Measurements from ENCODE around the gene DDX51. TPM values are rescaled to one million over a fixed set of nuclear protein-coding genes. Genes with fewer than 3 reads are reported as not detected.

DDX51 gene
- total RNA-seq, 2 experiments from 2014 or later = 58.0 to 59.3 TPM

GRCh38 chr12:132179431-132180362 lies 35.6 kb upstream of the DDX51 start:
- Histone ChIP-seq H3K36me3 (ENCODE audit: insufficient read depth, low read length) (no peaks in the 10 kb centered on the region), H3K9me3 (ENCODE audit: control insufficient read depth in 1 of 2, insufficient read depth in 1 of 2, low read length in 2 of 2) (peaks cover 0 to 22% of the 10 kb centered on the region in 2 experiments), H3K4me3 (ENCODE audit: low read length) (peak overlapping the region; percentile 40), H3K27me3 (ENCODE audit: control insufficient read depth in 1 of 2, insufficient read depth in 2 of 2, low read length in 2 of 2) (peaks cover 0 to 3% of the 10 kb centered on the region in 2 experiments), H3K4me1 (ENCODE audit: insufficient read depth, low read length) (peaks cover 32% of the 10 kb centered on the region), H3K27ac (ENCODE audit: low read depth in 1 of 2, low read length in 2 of 2) (no peak overlapping the region)
- no peaks in the 10 kb centered on the region for H3K36me3 Mint-ChIP-seq (ENCODE audit: low read depth)
- peak overlapping the region; percentile 94 for H3K27ac Mint-ChIP-seq
- peaks cover 2% of the 10 kb centered on the region for H3K27me3 Mint-ChIP-seq
- ATAC-seq (ENCODE audit: poor library complexity) (no peak), DNase-seq (no peak)
- ChIA-PET CTCF (interaction anchor here (1.9 kb wide), 1 partner anchor 26 kb away, joined by 8 read pairs; no protein-coding TSS in a partner anchor), POLR2A (interaction anchor here (0.6 to 3.5 kb wide), 7 partner anchors 7 to 144 kb away, joined by 3 to 35 read pairs (median 3); no protein-coding TSS in a partner anchor)
- peaks cover 8% of the 10 kb centered on the region for H3K9me3 Mint-ChIP-seq
- peak overlapping the region; percentile 88 for H3K4me3 Mint-ChIP-seq
- peaks cover 34% of the 10 kb centered on the region for H3K4me1 Mint-ChIP-seq (ENCODE audit: low read depth)
- TF ChIP-seq CTCF (IDR thresholded peaks at IDR 0.05) = no peak
- intact Hi-C loops (cut with DNase I, micrococcal nuclease) = no loop called here

- no peaks in the 10 kb centered on the region for H3K36me3 ChIP-seq (ENCODE audit: insufficient read depth, low read length)
- peak overlapping the region; percentile 40 for H3K4me3 ChIP-seq (ENCODE audit: low read length)
These were observed 34.8 kb upstream of the DDX51 start for GRCh38 chr12:132178801-132179401.

More at GRCh38 chr12:132178801-132179401, 34.8 kb upstream of the DDX51 start:
- Mint-ChIP-seq H3K27ac (peak overlapping the region; percentile 94), H3K4me1 (ENCODE audit: low read depth) (peaks cover 34% of the 10 kb centered on the region), H3K36me3 (ENCODE audit: low read depth) (no peaks in the 10 kb centered on the region), H3K4me3 (peak overlapping the region; percentile 88), H3K27me3 (peaks cover 5% of the 10 kb centered on the region), H3K9me3 (peaks cover 6% of the 10 kb centered on the region)
- Histone ChIP-seq H3K27me3 (ENCODE audit: control insufficient read depth in 1 of 2, insufficient read depth in 2 of 2, low read length in 2 of 2) (peaks cover 0 to 3% of the 10 kb centered on the region in 2 experiments), H3K27ac (ENCODE audit: low read depth in 1 of 2, low read length in 2 of 2) (no peak overlapping the region), H3K9me3 (ENCODE audit: control insufficient read depth in 1 of 2, insufficient read depth in 1 of 2, low read length in 2 of 2) (peaks cover 0 to 23% of the 10 kb centered on the region in 2 experiments), H3K4me1 (ENCODE audit: insufficient read depth, low read length) (peaks cover 40% of the 10 kb centered on the region)
- ATAC-seq (ENCODE audit: poor library complexity) (peak; percentile 87), DNase-seq (peak; percentile 37 to 80 (median 58))
- intact Hi-C loops (cut with DNase I, micrococcal nuclease) = no loop called here
- no peak for TF ChIP-seq CTCF (IDR thresholded peaks at IDR 0.05)
- CTCF ChIA-PET = interaction anchor here (1.9 kb wide), 1 partner anchor 25 kb away, joined by 8 read pairs; no protein-coding TSS in a partner anchor
- POLR2A ChIA-PET = interaction anchor here (0.6 to 3.5 kb wide), 8 partner anchors 8 to 144 kb away, joined by 3 to 35 read pairs (median 3); no protein-coding TSS in a partner anchor
